GM19043 (cell line): ENCODE results near the gene BMPR2.
"Not testable (repeated sequence)": the region's sequence is repeated elsewhere in the genome, so short reads cannot be mapped to it uniquely, and the experiment has no call there.

Source experiments
- ATAC-seq: cut with Tn5 transposase; IDR thresholded peaks from one replicate; pipeline ENCODE4 v1.9.1; 2021; ENCODE audit warnings: low read depth; ENCODE audit not compliant: unreplicated experiment

Gene BMPR2

DNA sequence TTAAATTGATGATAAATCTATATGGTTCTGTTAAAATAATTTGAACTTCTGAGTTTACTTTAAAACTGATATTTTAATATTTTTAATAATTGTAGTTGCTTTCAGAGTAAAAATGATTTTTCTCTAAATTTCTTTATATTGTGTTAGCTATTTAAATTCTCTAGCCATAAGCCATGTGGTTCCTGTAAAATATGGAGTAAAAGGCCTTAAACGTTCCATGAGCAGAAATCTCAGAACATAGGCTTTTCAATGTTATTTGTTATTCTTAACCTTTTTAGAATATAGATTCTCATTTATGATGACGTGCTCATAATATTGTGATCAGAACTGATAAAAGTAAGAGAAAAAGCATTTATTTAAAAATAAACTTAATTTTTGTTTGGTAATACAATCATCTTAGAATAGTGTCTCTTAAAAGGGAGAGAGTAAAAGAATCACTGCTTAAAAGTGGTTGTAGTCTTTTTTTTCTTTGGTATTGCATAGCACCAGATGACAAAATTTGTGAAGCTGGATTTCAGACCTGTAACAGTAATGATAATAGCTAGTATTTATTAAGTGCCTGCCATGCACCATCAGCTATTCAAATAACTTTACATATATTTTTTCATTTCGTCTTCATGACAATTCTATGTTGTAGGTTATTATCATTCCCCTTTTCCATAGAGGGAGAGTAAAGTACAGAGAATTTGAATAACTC, 2.7 kb downstream of the BMPR2 start:
- ATAC-seq, result no peak

DNA sequence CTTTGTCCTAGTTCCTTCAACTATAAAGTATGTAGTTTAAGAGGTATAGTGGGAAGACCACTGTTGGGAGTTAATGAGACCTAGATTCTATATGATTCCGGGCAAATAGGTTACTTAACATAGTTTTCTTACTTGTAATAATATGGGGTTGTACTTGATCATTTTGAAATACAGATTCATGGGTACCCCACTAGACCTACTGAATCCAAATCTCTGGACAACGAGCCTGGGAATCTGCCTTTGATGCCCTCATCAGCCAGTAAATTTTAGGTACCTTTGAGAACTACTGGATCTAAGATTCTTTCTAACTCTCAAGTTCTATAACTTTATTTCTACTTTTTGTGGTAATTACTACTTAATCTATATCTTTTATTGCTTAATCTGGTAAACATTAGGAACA, 6.6 kb downstream of the BMPR2 start:
- ATAC-seq, result no peak

DNA sequence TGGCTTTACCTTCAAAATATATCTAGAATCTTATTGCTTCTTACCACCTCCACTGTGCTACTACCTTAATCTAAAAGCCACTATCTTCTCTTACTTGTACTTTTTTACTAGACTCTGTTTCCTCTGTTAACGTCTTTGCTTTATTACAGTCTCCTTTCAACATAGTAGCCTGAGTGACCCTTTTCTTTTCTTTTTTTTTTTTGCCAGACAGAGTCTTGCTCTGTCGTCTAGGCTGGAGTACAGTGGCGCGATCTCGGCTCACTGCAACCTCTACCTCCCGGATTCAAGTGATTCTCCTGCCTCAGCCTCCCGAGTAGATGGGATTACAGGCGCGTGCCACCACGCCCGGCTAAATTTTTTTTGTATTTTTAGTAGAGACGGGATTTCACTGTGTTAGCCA, 10.4 kb downstream of the BMPR2 start:
- ATAC-seq, result not testable (repeated sequence)

DNA sequence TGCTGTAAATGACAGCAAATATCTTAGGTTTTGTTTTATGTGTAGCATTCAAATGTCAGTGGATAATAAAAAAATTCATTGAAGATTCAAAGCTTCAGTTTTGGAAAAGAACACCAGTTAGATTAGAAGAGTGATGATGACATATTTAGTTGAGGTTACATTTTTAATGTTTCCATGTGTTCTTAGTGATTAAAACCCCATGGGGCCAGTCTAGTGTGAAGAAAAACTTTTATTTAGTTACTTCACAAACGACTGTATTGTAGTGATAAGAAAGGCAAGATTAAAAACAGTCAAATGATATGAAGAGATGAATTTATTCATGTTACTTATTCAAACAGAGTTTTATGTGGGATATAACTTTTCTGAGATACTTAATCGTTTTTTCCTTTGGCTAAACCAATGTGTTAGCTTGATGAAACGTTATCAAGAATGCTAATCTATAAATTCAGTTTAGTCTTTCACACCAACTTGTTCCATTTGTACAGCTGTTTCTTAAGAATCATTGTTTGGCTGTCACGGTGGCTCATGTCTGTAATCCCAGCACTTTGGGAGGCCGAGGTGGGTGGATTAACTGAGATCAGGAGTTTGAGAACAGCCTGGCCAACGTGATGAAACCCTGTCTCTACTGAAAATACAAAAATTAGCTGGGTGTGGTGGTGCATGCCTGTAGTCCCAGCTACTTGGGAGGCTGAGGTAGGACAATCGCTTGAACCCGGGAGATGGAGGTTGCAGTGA, 11.6 kb downstream of the BMPR2 start:
- ATAC-seq, result no peak

DNA sequence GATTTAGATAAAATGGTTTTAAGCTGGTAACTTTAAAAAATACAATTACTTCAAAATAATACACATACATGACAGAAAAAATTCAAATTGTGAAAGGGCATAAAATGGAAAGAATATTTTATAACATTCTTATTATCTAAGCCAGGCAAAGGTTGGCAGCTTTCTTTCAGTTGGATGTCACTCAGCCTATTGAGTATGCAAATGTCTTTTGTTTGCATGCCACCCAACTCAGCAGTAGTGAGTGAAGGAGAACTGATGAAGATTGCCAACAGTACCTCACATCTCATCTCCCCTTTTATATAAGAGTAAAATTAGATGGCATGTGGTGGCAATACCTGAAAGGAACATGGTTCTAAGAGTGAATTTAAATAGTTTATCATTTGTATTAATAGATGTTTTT, 24.8 kb downstream of the BMPR2 start:
- no peak for ATAC-seq

DNA sequence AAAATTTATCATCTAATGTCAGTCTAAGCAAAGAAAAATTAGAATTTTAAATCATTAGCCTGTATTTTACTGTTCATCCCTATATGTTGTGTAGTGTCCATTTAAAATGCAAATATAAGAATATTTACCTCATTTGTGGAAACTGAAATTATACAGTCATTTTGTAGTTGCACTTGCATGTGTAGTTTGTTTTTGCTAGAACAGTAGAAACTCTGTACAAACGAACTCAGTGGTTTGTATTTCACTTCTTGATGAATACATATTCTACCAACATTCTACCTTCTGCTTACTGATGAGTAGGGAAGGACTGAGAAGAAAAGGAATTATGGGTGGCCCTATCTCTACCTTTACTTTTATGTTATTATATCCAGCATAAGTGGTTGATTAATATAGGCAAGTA, 29.7 kb downstream of the BMPR2 start:
- ATAC-seq, result no peak

DNA sequence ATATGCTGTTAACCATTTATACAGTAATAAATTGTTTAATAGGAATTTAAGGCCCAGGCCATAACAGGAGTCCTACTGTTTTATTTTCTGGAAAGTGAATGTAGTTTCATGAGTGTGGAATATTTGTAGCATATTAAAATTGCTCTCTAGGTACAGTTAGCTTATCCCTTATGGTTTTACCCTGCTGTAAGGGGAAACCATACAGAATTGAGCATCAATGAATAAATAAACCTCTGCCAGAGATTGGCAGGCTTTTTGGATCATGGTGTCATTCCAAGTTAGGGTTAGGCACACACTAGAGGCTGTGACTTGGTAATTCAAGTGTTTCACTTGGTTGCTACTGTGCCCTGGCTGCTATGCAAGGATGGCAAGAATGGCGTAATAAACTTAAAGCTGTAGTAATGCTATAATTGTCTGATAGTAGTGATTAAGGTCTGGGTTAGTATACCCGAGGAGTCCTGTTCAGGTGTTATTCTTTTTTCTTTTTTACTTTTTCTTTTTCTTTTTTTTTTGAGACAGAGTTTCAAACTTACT, 30.4 kb downstream of the BMPR2 start:
- ATAC-seq, result no peak

DNA sequence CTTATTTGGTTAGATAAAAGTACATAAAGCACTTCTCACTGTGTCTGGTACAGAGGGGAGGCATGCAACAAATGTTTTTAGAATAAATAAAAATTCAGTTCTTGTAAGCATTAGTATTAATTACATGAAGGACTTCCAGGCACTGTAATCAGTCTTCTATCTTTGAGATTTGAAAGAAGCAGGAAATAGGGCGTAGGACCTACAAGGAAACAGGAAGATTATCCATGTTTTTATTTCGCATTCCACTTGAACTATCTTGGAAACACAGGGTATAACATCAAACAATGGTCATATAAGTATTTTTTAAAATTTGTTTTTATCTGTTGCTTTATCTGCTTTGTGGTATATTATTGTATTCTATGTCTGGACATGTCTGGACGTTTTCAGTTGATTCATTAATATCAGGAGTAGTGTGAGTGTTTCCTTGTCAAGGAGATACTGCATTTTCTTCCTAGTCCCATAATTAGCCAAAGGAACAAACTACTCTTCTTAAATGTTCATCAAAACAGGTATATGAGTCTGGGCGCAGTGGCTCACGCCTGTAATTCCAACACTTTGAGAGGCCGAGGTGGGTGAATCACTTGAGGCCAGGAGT, 32.5 kb downstream of the BMPR2 start:
- no peak for ATAC-seq

DNA sequence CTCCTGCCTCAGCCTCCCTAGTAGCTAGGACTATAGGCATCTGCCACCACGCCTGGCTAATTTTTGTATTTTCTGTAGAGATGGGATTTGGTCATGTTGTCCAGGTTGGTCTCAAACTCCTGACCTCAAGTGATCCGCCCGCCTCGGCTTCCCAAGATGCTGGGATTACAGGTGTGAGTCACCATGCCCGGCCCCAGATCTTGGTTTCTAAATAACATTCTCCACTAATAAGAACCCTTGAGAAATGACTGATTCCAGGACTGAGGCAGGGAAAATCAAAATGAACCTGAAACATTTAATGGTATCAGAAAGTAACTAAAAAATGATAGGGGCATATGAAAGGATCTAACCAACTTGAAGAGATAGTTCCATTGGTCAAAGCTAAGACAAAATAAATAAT, 34.0 kb downstream of the BMPR2 start:
- no peak for ATAC-seq

DNA sequence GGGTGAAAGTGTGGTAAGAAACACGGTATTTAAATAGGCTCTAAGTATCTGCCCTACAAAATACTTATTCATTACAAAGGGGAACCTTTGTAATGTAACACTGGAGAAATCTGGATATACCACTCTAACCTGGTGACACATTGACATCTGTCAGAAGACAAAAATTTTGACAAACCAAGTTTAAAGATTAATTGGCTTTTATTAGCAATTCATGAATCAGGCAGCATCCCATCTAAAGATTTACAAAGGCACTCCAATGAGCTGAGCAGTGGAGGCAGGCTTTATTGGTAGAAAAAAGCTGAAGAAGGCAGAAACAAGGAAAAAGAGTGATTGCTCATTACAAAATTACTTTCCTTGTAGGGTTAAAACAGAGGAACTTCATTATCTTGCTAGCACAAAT, 35.0 kb downstream of the BMPR2 start:
- ATAC-seq, result no peak

DNA sequence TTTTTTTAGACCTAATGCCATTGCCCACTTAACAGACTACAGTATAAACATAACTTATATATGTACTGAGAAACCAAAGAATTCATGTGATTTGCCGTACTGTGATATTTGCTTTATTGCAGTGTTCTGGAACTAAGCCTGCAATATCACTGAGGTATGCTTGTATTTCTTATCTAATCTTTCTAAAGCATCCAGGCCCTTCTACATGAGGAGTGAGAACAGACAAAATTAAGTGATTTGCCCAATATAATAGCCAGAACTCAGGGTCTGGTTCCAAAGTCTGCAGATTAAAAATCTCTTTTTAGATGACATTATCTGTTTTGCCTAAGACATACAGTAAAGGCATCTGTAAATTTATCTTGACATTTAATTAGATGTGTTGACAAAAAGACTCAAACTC, 41.9 kb downstream of the BMPR2 start:
- ATAC-seq, result no peak

DNA sequence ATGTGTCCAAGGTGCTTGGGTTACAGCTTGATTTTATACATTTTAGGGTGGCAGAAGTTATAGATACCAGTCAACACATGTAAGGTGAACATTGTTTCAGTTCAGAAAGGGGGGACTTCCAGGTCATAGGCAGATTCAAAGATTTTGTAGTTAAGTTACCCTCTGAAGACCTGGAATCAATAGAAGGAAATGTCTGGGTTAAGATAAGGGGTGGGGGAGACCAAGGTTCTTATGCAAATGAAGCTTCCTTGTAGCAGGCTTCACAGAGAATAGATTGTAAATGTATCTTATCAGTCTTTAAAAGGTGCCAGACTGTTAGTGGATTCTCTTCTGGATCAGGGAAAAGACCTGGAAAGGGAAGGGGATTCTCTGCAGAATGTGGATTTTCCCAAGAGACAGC, 42.4 kb downstream of the BMPR2 start:
- no peak for ATAC-seq

DNA sequence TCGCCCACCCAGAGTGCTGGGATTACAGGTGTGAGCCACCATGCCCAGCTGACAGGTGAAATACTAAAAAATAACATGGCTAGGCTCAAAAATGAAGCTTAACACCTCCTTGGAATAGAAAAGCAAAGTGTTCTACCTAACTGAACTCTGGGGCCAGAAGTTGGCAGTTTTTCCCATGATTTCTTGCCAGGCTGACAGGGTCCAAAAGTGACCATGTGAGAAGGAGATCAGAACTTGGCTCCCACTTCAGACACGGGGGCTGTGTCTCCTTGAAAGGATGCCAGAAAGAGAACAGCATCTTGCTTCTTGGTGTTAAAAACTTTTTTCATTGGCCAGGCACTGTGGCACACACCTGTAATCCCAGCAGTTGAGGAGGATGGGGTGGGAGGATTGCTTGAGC, 47.0 kb downstream of the BMPR2 start:
- ATAC-seq, result no peak

DNA sequence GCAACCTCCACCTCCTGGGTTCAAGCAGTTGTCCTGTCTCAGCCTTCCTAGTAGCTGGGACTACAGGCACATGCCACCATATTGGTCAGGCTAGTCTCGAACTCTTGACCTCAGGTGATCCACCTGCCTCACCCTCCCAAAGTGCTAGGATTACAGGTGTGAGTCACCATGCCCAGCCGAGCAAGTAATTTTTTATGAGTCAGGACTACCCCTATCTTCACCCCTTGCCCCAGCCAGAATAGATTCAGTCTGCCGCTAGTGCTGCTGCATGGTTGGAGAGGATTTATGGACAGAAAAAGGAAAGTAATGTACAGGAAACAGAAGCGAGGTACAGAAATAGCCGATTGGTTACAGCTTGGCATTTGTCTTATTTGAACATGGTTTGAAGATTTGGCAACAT, 48.9 kb downstream of the BMPR2 start:
- ATAC-seq, result no peak

DNA sequence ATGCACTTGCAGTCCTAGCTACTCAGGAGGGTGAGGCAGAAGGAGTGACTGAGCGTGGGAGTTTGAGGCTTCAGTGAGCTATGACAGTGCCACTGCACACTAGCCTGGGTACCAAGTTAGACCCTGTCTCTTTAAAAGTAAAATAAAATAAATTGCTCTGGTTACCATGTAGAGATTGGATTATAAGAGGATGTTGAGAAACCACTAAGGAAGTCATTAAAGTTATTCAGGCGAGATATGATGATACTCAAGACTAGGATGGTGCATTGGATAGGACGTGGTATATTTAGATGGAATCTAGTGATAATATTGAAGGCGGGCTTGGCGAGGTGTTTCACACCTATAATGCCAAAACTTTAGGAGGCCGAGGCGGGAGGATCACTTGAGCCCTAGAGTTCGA, 50.6 kb downstream of the BMPR2 start:
- no peak for ATAC-seq

DNA sequence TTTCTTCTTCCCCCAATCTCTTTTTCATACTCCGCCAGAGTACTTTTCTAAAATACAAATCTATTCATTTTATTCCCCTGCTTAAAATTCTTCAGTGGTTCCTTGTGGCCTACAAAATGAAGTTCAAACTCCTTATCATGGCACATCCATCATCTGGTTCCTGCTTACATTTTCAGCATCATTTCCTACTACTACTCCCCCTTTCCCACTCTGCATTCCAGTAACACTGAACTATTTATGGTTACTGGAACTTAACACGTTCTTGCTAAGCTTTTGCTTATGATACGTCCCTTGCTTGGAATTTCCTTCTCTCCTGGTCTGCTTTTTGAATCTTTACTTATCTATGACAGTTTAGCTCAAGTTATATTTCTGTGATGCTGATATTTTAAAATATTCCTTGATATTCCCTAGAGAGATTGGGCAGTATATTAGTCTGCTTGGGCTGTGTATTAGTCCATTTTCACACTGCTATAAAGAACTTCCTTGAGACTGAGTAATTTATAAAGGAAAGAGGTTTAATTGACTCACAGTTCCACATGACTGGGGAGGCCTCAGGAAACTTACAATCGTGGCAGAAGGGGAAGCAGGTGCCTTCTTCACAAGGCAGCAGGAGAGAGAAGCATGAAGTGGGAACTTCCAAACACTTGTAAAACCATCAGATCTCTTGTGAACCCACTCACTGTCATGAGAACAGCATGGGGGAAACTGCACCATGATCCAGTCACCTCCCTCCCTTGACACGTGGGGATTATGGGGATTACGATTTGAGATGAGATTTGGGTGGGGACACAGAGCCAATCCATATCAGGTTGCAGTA, 53.2 kb downstream of the BMPR2 start:
- ATAC-seq, result no peak

DNA sequence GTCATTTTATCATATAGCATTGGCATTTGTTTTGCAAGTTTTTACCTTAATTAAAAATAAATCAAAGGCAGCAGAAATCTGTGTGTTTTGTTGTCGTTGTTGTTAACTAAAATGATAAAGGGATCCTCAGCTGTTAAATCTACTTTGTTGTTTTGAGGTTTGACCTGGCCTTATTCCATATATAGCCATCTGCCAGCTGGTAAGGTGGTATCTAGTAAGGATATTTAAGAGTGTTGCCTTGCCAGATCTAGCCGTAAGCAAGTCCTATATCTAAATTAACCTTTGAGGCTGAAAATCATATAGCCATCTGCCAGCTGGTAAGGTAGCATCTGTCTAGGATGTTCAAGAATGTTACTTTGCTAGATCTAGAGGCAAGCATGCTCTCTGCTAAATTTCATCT, 56.6 kb downstream of the BMPR2 start:
- ATAC-seq, result no peak

DNA sequence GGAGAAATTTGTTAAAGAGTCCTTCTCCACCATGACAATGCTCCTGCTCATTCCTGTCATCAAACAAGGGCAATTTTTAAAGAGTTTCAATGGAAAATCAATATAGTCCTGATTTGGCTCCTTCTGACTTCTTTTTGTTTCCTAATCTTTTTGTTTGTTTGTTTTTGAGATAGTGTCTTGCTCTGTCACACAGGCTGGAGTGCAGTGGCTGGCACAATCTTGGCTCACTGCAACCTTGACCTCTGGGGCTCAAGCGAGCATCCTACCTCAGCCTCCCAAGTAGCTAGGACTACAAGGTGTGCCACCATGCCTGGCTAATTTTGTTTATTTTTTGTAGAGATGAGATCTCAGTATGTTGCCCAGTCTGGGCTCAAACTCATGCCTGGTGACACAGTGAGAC, 58.3 kb downstream of the BMPR2 start:
- no peak for ATAC-seq

DNA sequence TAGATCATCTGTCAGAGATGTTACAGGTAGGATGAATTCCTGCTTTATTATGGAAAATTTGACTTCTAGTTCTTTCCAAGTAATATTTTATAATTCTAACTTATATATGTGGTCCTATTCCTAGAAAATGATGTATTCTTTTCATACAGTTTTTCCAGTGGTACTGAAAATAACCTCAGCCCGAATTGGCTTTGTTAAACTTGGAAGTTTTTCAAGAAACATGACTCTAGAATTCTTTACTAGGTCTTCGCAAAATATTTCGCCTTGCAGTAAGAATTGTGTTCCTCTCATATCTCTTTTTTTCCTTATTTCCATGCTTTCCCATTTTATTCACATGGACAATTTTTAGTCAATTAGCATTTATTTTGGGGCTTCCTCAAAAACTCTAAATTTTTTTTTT, 60.5 kb downstream of the BMPR2 start:
- no peak for ATAC-seq

DNA sequence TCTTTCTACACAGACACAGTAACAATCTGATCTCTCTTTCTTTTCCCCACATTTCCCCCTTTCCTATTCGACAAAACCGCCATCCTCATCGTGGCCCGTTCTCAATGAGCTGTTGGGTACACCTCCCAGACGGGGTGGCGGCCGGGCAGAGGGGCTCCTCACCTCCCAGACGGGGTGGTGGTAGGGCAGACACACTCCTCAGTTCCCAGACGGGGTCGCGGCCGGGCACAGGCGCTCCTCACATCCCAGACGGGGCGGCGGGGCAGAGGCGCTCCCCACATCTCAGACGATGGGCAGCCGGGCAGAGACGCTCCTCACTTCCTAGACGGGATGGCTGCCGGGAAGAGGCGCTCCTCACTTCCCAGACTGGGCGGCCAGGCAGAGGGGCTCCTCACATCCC, 64.0 kb downstream of the BMPR2 start:
- ATAC-seq, result not testable (repeated sequence)

DNA sequence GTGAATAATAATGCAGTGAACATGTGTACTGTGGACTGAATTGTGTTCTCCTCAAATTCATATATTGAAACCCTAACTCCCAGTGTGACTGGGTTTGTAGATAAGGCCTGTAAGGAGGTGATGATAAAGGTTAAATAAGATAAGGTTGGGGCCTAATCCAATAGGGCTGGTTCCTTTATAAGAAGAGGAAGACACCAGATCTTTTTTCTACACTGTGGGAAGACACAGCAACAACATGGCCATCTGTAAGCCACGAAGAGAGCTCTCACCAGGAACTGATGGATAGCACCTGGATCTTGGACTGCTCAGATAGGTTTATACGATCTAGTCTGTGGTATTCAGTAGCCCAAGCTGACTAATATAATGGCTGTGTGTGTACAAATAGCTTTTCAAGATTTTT, 66.8 kb downstream of the BMPR2 start:
- no peak for ATAC-seq
